ENCODE results near the gene KCNJ4.

- TF ChIP-seq CTCF (IDR thresholded peaks at IDR 0.05) (no peak), POLR2A (IDR thresholded peaks at IDR 0.05) (no peak), EP300 (IDR thresholded peaks at IDR 0.05) (no peak)
Measured at GRCh38 chr22:38481162-38481870, 26.3 kb upstream of the KCNJ4 start.

Measured in tibial nerve (tissue), 4 donors.